HG02981 (cell line): ENCODE data around the gene DLEC1.
"Not testable (repeated sequence)": the region's sequence is repeated elsewhere in the genome, so short reads cannot be mapped to it uniquely, and the experiment has no call there.

ENCODE experiments used
- ATAC-seq: cut with Tn5 transposase; IDR thresholded peaks from one replicate; pipeline ENCODE4 v1.9.1; 2021; ENCODE audit warnings: mild to moderate bottlenecking, moderate library complexity; ENCODE audit not compliant: unreplicated experiment

DLEC1 gene

DNA sequence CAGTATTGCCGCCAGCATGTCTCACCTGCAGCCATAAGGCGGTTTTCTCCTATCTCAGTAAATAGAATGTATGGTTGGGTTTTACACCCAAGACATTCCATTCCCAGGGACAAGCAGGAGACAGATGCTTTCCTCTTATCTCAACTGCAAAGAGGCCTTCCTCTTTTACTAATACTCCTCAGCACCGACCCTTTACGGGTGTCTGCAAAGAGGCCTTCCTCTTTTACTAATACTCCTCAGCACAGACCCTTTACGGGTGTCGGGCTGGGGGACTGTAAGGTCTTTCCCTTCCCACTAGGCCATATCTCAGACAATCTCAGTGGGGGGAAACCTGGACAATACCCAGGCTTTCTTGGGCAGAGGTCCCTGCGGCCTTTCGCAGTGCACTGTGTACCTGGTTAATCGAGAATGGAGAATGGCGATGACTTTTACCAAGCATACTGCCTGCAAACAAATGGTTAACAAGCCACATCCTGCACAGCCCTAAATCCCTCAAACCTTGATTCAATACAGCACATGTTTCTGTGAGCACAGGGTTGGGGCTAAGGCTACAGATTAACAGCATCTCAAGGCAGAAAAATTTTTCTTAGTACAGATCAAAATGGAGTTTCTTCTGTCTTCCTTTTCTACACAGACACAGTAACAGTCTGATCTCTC, 96.7 kb downstream of the DLEC1 start:
- ATAC-seq, result not testable (repeated sequence)

DNA sequence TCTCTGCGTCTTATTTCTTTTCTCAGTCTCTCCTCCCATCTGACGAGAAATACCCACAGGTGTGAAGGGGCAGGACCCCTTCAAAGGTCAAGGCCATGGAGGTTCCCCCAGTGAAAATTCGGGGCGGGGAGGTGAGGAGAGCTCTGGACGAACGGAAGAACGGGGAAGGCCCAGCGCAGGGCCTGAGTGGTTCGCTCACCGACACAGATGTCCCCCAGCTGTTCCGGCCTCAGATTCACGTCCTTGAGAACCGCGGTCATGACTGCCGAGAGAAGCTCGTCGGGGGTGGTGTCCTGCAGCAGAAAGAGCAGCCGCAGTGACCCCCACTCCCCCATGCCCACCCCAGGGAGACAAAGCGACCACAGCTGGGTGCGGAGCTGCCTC, 97.4 kb downstream of the DLEC1 start:
- ATAC-seq, result no peak

DNA sequence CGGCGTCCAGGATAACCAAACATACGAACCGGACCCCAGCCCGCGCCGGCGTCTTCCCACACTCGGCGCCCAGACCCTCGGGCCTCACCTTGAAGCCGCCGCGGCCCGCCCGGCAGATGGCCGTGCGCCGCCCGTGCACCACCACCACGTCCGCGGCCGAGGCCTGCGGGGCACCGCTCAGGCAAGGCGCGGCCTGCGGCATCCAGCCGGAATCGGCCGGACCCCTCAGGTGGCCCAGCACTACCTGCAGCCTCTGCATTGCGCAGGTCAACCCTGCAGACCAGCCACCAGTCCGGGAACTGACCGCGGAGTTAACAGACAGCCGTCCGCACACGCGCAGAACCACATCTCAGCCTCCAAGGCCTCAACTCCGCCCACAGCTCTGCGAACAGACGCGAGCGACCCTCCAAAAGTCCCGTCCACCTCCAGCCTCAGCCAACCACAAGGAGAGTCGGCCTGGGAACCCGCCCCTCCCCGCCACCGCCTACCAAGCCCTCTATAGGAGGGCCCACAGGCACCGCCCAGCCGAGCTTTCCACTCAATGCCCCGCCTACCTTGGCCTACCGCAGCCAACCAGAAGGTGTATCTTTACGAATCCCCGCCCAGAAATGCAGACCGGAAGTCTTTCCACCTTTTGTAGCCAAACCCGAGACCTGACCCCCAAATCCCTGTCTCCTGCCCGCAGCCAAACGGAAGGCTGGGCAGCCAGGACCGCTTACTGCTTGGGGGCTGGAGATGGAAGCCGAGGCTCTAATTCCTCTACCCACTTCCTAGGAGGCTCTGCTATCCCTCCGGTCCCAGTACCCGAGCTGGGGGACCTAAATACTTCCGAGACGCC, 98.0 kb downstream of the DLEC1 start, which contains the start of gene ACAA1:
Gene ACAA1 (minus strand): TSS at position 351 of the 838 bp plus-strand sequence. CDS start 92 bp downstream, at position 259.
- ATAC-seq, result peak; percentile 92

- no peak for ATAC-seq
Observed at GRCh38 chr3:38137615-38138348, 98.8 kb downstream of the DLEC1 start.

GRCh38 chr3:38138349-38139190, 99.6 kb downstream of the DLEC1 start, which contains the start of gene MYD88:
Gene MYD88, plus strand, starts transcription at chr3:38138661. Its CDS starts 40 bp downstream, at chr3:38138701.
- ATAC-seq, result peak; percentile 37

- no peak for ATAC-seq
Observed at GRCh38 chr3:38139191-38139590, 100.2 kb downstream of the DLEC1 start.

- ATAC-seq, result no peak
Observed at GRCh38 chr3:38139652-38140051, 100.6 kb downstream of the DLEC1 start.

GRCh38 chr3:38140326-38141172, 101.5 kb downstream of the DLEC1 start:
- ATAC-seq, result no peak

GRCh38 chr3:38141173-38141951, 102.4 kb downstream of the DLEC1 start:
- no peak for ATAC-seq

GRCh38 chr3:38141952-38142273, 102.9 kb downstream of the DLEC1 start:
- no peak for ATAC-seq

DNA sequence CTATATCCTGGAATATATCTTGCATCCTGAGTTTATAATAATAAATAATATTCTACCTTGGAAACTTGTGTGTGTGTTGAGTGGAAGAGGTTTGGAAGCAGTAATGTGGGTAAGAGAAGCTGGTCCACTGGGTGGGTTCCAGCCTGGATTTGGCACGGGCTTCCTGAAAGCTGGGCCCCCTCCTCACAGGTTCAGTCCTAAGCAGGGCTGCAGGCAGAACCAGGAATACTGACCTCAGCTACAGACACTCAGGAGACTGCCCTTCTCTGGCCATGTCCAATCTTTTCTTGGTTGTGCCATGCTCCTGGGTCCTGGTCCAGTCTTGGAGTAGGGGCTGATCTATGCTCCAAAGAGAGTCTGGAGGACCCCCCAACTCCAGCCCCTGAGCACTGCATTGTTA, 104.0 kb downstream of the DLEC1 start:
- no peak for ATAC-seq

DNA sequence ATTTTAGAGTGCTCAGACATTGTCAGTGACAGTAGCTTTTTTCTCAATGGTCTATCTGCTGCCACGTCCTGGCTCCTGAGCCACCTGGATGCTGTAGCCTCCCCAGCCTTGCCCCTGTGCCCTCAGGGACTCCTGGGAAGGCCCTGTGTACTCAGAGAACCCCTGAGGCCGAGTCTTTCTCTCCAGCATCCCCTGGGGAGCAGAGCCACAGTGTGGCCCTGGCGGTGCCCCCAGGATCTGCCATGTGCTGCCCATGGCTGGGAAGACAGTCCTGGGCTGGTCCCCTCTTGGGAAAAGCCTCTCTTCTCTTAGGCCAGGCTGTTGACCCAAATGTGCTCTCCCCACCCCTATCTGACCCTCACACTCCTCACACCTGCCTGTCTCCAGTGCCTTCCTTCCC, 104.5 kb downstream of the DLEC1 start:
- no peak for ATAC-seq

GRCh38 chr3:38146504-38146903, 107.5 kb downstream of the DLEC1 start:
- no peak for ATAC-seq

DNA sequence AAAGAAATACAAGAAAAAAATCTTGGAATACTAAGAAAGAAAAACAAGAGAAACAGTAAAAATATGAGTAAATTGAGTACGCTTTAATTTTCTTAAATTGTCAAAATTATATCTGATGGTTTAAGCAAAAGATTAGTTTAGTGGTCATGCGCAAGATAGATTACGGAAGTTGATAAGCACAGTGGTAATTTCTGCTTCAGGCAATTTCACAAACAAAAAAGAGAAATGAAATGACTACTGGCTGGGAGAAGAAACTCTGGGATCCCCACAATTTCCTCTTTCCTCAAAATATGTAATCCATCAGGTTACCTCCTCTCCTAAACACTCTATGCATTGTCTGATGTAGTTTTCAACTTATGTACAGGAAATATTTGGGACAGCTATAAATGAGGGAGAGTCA, 108.4 kb downstream of the DLEC1 start:
- ATAC-seq, result no peak

GRCh38 chr3:38148311-38148882, 109.4 kb downstream of the DLEC1 start:
- ATAC-seq, result no peak

GRCh38 chr3:38149708-38150107, 110.7 kb downstream of the DLEC1 start:
- no peak for ATAC-seq

- ATAC-seq, result no peak
Observed at GRCh38 chr3:38150780-38151528, 111.9 kb downstream of the DLEC1 start.

DNA sequence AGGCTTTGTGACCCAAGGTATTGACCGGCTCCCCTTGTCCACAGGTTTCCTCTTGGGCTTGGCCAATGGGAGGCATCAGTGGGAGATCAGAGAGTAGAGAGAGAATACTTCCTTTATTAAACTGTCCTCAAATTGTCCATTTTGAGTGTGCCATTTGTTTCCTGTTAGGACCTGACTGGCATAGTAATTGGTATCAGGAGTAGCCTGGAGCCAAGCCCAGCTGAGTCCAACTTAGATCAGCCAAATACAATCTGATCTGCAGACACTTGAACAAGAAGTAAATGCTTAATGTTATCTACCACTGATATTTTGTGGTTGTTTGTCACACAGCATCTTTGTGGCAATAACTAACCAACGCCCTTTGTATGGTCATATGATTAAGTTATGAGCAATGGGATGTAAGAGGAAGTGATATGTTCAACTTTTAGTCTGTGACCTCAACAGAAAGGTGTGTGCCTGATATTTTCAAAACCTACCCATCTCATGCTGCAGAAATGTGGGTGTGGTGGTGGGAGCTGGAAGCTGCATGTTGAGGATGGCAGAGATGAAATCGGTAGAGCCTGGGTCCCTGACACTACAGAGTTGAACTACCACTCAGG, 112.8 kb downstream of the DLEC1 start:
- ATAC-seq, result no peak
